Neural progenitor cell (in vitro differentiated cells): ENCODE data around the gene GRK3.

Experiments used
- CTCF ChIP-seq: fragments of 200-600 bp; sonication (generic); IDR thresholded peaks from 2 replicates; pipeline ENCODE4 v1.5.1; 2017; ENCODE audit warnings: antibody characterized with exemption, mild to moderate bottlenecking
- EZH2phosphoT487 ChIP-seq: fragments of 200-600 bp; sonication (generic); IDR thresholded peaks from 2 replicates; pipeline ENCODE4 v1.6.1; 2017; ENCODE audit warnings: antibody characterized with exemption

- no peak for TF ChIP-seq CTCF
- TF ChIP-seq EZH2phosphoT487 = no peak
Observed at GRCh38 chr22:25626624-25626990, 62.1 kb downstream of the GRK3 start.
